WERI-Rb-1 (cell line): ENCODE measurements around the gene SERPINA3.

ENCODE experiments used
- DNase-seq: peaks from one replicate; pipeline ENCODE4 v3.0.0-alpha.2; 2020
- H3K27ac ChIP-seq: fragments of 250-450 bp; sonication (Bioruptor Pico); 2 replicates; pipeline ENCODE4 v1.5.1; 2020; ENCODE audit warnings: mild to moderate bottlenecking, moderate library complexity
- H3K27me3 ChIP-seq: fragments of 250-450 bp; sonication (Bioruptor Pico); 2 replicates; pipeline ENCODE4 v1.5.1; 2021; ENCODE audit warnings: mild to moderate bottlenecking, low read depth, moderate library complexity; ENCODE audit not compliant: insufficient read depth, severe bottlenecking
- H3K36me3 ChIP-seq: fragments of 250-450 bp; sonication (Bioruptor Pico); 2 replicates; pipeline ENCODE4 v1.5.1; 2020; ENCODE audit warnings: mild to moderate bottlenecking, moderate library complexity
- H3K4me3 ChIP-seq: 2 replicates; pipeline ENCODE4 v1.5.1; 2011; ENCODE audit warnings: low read depth, mild to moderate bottlenecking, control low read depth, low read length
- H3K9me3 ChIP-seq: fragments of 250-450 bp; sonication (Bioruptor Pico); 2 replicates; pipeline ENCODE4 v1.5.1; 2021; ENCODE audit warnings: mild to moderate bottlenecking, moderate library complexity; ENCODE audit not compliant: severe bottlenecking
- TF ChIP-seq, protein P1 (sequence below): IDR thresholded peaks from 2 replicates; pipeline ENCODE4 v1.5.1; 2011; ENCODE audit warnings: low read depth, mild to moderate bottlenecking, control low read depth, inconsistent platforms, low read length

SERPINA3 gene

DNA sequence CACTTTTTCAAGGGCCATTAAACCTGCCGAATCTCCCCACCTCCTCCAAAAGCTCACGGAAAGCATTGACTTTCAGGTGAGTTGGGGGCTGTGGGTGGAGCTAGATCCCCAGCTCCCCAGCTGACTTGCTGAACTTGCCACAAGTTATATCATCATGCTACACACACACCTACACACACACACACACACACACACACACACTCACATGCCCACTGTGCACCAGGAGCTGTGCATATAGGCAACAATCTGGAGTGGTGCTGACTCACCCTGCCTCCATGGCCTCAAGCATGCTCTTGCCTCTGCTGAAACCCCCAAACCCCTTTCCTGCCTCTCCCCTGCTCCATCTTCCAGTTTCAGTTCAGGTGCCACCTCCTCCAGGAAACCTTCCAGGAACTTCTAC, 26.1 kb downstream of the SERPINA3 start:
- TF ChIP-seq, protein P1, sequence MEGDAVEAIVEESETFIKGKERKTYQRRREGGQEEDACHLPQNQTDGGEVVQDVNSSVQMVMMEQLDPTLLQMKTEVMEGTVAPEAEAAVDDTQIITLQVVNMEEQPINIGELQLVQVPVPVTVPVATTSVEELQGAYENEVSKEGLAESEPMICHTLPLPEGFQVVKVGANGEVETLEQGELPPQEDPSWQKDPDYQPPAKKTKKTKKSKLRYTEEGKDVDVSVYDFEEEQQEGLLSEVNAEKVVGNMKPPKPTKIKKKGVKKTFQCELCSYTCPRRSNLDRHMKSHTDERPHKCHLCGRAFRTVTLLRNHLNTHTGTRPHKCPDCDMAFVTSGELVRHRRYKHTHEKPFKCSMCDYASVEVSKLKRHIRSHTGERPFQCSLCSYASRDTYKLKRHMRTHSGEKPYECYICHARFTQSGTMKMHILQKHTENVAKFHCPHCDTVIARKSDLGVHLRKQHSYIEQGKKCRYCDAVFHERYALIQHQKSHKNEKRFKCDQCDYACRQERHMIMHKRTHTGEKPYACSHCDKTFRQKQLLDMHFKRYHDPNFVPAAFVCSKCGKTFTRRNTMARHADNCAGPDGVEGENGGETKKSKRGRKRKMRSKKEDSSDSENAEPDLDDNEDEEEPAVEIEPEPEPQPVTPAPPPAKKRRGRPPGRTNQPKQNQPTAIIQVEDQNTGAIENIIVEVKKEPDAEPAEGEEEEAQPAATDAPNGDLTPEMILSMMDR = no peak
- no peak for DNase-seq
- no peak overlapping the region for H3K4me3 ChIP-seq
- no peaks in the 10 kb centered on the region for H3K9me3 ChIP-seq
- peaks cover 2% of the 10 kb centered on the region for H3K27me3 ChIP-seq
- no peak overlapping the region for H3K27ac ChIP-seq
- no peaks in the 10 kb centered on the region for H3K36me3 ChIP-seq

DNA sequence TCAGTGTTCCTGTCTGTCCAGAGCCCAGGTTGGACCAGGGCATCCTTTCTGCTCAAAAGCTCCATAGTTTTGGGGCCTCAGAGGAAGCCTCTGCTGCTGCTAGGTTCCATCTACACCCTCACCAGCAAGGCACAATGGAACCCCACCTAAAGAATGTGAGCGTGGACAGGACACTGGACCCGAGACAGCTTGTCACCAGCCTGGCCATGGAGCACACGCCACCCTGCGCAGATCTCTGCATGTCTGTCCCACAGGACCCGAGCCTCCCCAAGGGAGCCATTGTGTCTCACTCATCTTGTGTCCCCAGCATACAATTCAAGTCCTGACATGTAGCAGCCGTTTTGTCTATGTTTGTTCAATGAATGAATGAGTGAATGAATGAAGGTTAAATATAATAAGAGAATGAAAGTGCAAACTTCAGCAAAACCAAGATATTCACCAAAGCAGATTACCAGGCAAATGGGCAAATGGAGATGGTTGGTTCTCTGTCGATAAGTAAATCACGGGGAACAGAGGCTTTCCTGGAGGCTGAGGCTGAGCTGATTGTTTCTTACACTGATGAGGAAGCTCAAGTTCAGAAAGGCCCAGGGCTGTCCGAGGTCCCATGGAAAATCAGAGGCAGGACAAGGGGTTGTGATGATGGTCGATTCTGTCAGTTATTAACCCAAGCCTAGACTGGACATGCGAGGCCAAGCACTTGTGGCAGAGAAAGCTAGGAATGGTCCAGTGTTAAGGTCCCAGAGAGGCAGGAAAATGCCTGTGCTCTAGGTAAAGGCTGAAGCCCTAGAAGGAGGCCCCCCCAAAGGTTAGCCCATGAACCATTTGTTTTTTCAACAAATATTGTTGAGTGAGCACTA, 27.0 kb downstream of the SERPINA3 start:
- no peaks in the 10 kb centered on the region for H3K9me3 ChIP-seq
- TF ChIP-seq, protein P1 = no peak
- H3K4me3 ChIP-seq = no peak overlapping the region
- no peaks in the 10 kb centered on the region for H3K36me3 ChIP-seq
- H3K27ac ChIP-seq = no peak overlapping the region
- H3K27me3 ChIP-seq = peaks cover 2% of the 10 kb centered on the region
- no peak for DNase-seq

DNA sequence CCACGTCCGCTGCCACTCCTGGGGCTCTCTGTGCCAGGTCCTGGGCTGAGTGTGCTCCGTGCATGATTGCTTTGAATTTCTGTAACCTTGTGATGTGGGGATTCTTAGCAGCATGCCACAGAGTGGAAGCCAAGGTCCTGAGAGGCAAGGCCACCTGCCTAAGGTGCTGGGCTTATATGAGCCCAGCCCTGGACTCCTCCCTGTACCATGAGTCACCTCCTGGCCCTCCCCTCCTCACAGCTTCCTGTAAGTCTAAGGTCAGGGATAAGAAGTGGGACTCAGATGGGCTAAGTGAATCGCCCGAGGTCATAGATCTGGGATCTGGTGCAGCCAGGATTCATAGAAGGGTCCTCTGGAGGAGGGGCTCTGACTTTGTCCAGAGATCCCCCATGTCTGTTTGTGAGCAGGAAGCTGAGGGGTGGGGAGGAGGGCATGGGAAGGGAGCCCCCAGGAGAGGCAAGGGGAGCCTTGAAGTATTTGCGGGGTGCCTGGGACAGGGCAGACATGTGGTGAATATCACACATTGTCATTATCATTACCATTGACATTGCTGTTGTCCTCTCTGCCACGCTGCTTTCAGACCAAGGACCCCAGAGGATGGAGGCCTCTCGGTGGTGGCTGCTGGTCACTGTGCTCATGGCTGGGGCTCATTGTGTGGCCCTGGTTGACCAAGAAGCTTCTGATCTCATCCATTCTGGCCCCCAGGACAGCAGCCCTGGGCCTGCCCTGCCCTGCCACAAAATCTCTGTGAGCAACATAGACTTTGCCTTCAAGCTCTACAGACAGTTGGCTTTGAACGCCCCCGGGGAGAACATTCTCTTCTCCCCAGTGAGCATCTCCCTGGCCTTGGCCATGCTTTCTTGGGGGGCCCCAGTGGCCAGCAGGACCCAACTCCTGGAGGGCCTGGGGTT, 28.8 kb downstream of the SERPINA3 start:
- Histone ChIP-seq H3K9me3 (no peaks in the 10 kb centered on the region), H3K27ac (no peak overlapping the region), H3K36me3 (no peaks in the 10 kb centered on the region), H3K27me3 (peaks cover 2% of the 10 kb centered on the region), H3K4me3 (no peak overlapping the region)
- no peak for DNase-seq
- TF ChIP-seq, protein P1 = no peak

DNA sequence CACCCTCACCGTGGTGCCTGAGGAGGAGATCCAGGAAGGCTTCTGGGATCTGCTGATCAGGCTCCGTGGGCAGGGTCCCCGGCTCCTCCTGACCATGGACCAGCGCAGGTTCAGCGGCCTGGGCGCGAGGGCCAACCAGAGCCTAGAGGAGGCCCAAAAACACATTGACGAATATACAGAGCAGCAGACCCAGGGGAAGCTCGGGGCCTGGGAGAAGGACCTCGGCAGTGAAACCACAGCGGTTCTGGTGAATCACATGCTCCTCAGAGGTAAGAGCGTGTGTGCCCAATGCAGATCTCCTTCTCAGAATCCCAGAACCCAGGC, 29.4 kb downstream of the SERPINA3 start:
- H3K27ac ChIP-seq = no peak overlapping the region
- TF ChIP-seq, protein P1 = no peak
- no peak overlapping the region for H3K4me3 ChIP-seq
- no peaks in the 10 kb centered on the region for H3K36me3 ChIP-seq
- DNase-seq = no peak
- H3K27me3 ChIP-seq = peaks cover 2% of the 10 kb centered on the region
- H3K9me3 ChIP-seq = no peaks in the 10 kb centered on the region

DNA sequence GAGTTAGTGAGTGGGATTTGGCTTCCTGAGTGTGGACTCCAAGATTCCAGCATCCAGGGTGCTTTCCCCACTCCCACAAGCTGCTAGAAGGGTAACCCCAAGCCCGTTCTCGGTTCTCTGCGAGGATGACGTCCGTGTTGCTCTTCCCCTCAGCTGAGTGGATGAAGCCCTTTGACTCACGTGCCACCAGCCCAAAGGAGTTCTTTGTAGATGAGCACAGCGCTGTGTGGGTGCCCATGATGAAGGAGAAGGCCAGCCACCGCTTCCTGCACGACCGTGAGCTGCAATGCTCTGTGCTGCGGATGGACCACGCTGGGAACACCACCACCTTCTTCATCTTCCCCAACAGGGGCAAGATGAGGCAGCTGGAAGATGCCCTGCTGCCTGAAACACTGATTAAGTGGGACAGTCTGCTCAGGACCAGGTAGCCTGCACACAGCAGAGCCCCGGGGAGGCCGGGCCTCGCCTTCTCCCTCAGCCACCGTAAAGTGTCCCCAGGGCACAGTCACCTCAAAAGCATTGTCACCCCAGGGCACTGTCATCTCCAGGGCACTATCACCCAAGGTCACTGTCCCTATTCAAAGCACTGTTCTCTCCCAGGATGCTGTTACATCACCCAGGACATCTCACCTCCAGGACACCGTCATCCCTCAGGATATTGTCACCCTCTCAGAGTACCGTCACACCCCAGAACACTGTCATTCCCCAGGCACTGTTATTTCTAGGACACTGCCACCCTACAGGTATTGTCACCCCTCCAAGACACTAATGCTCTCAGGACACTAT, 31.3 kb downstream of the SERPINA3 start:
- no peak for DNase-seq
- H3K36me3 ChIP-seq = no peaks in the 10 kb centered on the region
- H3K27ac ChIP-seq = no peak overlapping the region
- no peak overlapping the region for H3K4me3 ChIP-seq
- no peaks in the 10 kb centered on the region for H3K27me3 ChIP-seq
- no peaks in the 10 kb centered on the region for H3K9me3 ChIP-seq
- TF ChIP-seq, protein P1 = no peak
